AG09309 (cell line): ENCODE measurements around the gene NDUFA12.
"Not testable (repeated sequence)": the region's sequence is repeated elsewhere in the genome, so short reads cannot be mapped to it uniquely, and the experiment has no call there.

Experiments
- DNase-seq: peaks from one replicate; pipeline ENCODE4 v3.0.0-alpha.2; 2010; ENCODE audit warnings: low read depth
- H3K4me3 ChIP-seq: 2 replicates; pipeline ENCODE4 v1.5.1; 2011; ENCODE audit warnings: mild to moderate bottlenecking, low read depth, low read length, moderate library complexity; ENCODE audit not compliant: control insufficient read depth
- TF ChIP-seq, protein P1 (sequence below): IDR thresholded peaks from 2 replicates; pipeline ENCODE4 v1.5.1; 2011; ENCODE audit warnings: mild to moderate bottlenecking, low read depth, low read length, inconsistent platforms; ENCODE audit not compliant: insufficient read depth, control insufficient read depth; ENCODE audit errors: missing control alignments

NDUFA12 gene

DNA sequence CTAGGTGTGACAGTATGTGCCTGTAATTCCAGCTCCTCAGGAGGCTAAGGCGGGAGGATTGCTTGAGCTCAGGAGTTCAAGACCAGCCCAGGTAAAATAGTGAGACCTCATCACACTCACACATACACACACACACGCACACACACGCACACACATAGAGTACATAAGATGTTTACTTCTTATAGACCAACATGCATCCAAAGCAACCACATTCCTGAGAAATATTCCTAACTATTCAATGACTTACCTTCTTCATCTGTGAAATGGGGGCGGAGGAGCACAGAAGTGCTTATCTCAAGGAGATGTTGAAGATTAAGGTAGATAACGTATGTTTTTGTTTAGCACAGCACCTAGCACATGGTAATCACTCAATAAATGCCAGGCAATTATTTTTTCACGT, 6.4 kb downstream of the NDUFA12 start:
- DNase-seq: no peak
- TF ChIP-seq, protein P1, sequence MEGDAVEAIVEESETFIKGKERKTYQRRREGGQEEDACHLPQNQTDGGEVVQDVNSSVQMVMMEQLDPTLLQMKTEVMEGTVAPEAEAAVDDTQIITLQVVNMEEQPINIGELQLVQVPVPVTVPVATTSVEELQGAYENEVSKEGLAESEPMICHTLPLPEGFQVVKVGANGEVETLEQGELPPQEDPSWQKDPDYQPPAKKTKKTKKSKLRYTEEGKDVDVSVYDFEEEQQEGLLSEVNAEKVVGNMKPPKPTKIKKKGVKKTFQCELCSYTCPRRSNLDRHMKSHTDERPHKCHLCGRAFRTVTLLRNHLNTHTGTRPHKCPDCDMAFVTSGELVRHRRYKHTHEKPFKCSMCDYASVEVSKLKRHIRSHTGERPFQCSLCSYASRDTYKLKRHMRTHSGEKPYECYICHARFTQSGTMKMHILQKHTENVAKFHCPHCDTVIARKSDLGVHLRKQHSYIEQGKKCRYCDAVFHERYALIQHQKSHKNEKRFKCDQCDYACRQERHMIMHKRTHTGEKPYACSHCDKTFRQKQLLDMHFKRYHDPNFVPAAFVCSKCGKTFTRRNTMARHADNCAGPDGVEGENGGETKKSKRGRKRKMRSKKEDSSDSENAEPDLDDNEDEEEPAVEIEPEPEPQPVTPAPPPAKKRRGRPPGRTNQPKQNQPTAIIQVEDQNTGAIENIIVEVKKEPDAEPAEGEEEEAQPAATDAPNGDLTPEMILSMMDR: no peak
- no peak overlapping the region for H3K4me3 ChIP-seq

DNA sequence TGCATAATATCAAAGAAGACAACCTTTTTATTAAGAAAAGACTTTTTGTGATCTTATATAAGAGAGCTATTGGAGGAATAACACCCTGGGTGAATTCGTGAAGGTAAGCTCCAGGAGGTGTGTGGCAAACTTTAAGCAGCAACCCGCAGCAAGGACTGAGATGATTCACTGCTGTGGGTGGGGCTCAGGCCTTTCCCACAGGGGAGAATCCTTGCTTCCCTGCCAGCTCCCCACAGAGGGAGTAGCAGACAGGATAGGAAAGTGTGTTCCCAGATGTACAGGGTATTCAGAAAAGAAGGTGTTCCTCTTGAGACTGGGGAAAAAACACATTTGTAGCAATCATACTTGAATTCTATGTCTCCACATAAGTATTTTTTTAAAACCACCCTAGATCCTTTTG, 9.2 kb downstream of the NDUFA12 start:
- TF ChIP-seq, protein P1: no peak
- H3K4me3 ChIP-seq: no peak overlapping the region
- DNase-seq: peak; percentile 33

DNA sequence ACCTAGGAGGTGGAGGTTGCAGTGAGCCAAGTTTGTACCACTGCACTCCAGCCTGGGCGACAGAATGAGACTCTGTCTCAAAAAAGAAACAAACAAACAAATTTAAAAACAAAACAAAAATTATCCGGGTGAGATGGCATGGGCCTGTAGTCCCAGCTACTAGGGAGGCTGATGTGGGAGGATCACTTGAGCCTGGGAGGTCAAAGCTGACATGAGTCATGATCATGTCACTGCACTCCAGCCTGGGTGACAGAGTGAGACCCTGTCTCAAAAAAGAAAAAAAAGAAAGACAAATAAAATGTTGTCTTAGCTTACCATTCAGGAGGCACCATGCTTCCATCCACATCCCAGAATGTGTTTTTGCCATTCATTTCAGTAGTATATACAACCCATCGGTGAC, 9.6 kb downstream of the NDUFA12 start:
- not testable (repeated sequence) for DNase-seq, H3K4me3 ChIP-seq

DNA sequence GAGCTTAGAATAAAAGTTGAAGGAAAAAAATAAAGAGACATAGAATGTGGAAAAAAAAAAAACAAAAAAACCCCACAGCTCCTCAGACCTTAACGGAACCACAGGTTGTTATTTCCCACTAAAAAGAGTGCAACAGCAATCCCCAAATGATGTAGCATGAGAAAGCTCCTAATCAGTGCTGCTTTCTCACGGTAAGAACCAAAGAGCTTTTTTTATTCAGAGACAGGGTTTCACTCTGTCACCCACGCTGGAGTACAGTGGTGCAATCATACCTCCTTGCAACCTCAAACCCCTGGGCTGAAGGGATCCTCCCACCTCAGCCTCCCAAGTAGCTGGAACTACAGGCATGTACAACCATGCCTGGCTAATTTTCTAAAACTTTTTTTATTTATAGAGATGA, 13.3 kb downstream of the NDUFA12 start:
- no peak for DNase-seq
- no peak overlapping the region for H3K4me3 ChIP-seq
- TF ChIP-seq, protein P1: no peak

DNA sequence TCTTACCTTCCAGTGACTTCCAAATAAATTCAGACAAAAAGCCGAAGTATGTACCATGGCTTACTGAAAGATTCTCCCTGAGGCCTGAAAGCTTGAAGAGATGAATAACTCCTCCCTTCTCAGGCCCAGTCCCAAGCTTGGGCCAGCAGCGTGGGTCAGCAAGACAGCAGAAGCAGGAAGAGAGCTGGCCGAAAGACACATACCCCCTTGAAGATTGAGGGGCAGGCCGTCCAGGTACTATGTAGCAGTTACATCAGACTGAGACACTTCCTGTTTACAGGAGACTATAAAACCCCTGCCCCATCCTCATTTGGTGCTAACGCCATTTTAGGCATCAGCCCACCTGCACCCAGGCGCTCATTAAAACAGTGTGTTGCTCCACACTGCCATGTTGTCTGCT, 15.0 kb downstream of the NDUFA12 start:
- TF ChIP-seq, protein P1: no peak

DNA sequence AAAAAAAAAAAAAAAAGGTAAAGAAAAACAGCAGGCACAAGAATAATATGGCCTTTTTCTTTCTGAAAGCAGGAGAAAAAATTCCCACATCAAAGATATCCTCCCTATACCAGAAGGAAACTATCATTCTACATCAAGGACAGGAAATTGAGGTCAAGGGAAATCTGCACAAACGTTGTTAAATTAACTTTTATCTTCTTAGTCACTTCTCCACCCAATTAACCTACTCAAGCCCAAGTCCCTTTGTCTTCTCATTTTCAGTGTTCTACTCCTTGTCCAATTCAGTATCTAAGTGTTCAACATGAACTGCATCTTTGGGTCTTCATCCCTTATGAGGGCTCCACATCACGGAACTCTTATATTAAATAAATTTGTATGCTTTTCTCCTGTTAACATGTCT, 15.7 kb downstream of the NDUFA12 start:
- DNase-seq: no peak
- TF ChIP-seq, protein P1: no peak
- H3K4me3 ChIP-seq: no peak overlapping the region

More for the DNA sequence above, 15.0 kb downstream of the NDUFA12 start:
- no peak for DNase-seq
- no peak overlapping the region for H3K4me3 ChIP-seq

DNA sequence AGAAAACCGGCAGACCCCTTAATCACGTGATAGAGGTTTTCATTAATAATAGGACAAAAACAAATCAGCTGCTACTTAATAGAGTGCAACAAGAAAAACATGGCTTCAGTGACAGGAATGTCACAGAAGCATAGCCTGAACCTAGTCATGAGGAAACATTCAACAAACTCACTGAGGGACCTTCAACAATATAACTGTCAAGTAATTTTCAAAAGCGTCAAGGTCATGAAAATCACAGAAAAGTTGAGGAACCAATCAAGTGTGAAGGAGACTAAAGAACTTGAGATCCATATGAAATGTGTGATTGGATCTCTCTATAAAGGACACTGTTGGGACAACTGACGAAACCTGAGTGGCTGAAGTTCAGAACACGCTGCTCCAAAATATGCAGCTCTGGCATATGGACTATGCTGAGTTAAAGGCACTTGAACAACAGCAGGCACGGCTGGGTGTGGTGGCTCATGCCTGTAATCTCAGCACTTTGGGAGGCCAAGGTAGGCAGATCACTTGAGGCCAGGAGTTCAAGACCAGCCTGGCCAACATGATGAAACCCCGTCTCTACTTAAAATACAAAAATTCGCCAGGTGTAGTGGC, 16.3 kb downstream of the NDUFA12 start:
- H3K4me3 ChIP-seq: no peak overlapping the region
- no peak for DNase-seq
- TF ChIP-seq, protein P1: no peak

DNA sequence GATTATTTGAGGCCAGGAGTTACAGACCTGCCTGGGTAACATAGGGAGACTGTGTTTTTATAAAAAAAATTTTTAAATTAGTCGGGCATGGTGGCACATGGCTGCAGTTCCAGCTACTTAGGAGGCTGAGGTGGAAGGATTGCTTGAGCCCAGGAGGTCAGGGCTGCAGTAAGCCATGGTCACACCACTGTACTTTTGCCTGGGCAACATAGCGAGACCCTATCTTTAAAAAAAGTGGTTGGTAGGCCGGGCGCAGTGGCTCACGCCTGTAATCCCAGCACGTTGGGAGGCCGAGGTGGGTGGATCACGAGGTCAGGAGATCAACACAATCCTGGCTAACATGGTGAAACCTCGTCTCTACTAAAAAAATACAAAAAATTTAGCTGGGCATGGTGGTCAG, 18.4 kb downstream of the NDUFA12 start:
- DNase-seq, H3K4me3 ChIP-seq: not testable (repeated sequence)
